HG02870 (cell line): Measurements from ENCODE around the gene CD58.
"Not testable (repeated sequence)": the region's sequence is repeated elsewhere in the genome, so short reads cannot be mapped to it uniquely, and the experiment has no call there.

ENCODE experiments used
- ATAC-seq: cut with Tn5 transposase; IDR thresholded peaks from one replicate; pipeline ENCODE4 v1.9.1; 2021; ENCODE audit warnings: mild to moderate bottlenecking, moderate library complexity; ENCODE audit not compliant: unreplicated experiment

CD58 gene

DNA sequence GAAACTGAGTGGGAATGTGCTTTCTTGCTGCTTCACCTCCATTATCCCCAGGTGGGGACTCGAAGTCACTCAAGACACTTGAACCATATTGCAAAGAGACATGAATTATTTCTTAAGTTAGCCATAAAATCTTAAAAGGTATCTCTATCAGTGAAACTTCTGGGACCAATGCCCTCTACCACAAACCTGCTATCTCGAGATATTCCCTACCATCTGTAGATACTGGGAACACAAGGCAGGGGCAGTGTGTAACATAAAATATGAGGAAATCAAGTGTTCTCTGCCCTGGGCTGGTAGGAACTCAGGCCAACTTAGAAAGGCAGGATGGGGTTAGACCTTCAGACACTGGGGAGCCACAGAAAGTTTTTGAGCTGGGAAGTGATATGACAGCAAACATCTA lies 1.3 kb upstream of the CD58 start:
- ATAC-seq: no peak

DNA sequence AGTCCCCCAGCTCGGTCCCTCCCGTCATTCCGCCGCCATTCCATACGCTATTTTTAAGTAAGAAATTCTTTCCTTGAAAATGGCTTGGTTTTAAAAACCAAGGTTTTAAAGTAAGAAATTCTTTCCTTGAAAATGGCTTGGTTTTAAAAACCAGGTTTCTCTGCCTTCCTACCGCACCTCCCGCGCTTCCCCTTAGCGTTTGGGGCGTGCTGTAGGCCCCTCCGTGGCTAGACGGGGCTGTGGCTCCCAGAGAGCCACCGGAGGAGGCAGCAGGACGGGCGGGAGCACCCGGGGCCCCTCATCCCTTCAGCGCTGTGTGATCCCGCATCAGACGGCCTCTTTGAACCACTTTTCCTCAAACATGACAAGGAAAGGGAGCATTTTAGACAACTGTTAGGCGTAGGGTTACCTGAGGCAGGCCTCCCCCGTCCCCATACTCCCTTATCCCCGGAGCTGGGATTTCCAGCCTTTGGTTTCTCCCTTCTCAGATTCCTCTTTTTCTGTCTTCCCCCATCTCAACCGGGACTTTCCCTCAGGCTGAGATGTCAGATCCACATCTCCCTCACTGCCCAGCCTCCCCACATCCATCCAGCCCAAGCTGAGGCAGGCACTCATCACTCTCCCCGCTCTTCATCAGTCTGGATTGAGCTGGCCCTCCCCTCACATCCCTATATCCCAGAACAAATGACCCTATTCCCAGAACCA lies 541 bp upstream of the CD58 start:
- no peak for ATAC-seq

DNA sequence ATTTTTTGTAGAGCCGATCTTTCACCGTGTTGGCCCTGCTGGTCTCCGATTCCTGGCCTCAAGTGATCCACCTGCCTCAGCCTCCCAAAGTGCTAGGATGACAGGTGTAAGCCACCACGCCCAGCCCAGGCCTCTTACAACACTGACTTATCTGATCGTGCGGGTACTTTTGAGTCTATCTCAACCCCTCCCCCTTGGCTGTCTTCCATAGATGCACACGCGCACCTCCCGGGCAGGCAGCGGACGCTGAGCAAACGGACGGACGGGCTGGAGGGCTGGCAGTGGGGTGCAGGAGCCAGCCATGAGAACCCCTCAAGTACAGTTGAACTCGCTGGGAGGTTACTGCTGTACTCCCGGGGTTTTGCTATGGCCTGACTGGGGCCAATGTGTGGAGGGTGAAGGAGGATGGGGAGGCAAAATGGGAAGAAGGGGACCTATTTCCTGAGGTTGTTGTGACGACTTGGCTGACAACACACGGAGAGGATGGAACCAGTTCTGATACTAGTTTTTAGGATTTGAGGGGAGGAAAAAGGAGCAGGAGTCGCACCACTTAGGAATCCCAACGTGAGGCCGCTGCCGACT lies 959 bp downstream of the CD58 start:
- ATAC-seq: no peak

DNA sequence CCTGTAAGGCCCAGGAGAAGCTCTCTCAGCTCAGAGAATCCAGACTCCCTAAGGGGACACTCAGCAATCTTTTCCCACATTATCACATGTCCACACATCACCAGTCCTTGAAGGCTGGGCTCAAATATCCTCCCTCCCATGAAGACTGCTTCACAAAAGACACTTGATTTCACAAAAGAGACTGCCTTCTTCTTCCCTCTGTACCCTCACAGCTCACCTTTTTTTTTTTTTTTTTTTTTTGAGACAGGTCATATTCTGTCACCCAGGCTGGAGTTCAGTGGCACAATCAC lies 1.5 kb downstream of the CD58 start:
- no peak for ATAC-seq

DNA sequence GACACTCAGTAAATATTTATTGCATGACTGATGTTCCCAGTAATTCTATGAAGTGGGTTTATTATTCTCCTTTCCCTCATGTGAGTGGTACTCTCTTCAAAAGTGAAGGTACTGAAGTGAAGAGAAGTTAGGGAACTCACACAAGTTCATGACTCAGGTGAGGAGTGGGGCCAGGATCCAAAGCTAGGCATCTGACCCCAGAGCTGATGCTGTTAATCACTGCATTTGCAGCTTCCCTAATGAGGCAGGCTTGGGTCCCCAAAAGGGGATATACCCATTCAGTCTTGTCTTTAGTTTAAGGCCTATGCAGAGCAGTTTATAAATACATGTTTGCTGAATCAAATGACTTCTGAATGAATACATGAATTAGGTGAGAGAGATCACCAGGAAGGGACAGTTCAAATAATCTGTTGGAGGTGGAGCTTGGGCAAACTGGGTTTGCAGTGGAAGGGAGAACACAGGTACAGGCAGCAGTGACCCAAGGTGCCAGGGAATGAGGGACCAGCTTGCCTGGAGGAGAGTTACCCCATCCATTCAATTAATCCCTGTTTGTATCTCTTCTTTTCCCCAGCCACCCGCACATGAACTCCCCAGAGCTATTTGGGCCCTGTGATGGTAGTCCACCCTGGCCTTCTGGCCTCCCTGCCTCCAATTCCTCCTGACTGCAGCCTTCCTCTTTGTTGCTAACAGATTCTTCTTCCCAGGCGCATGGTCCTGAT lies 2.0 kb downstream of the CD58 start:
- no peak for ATAC-seq

DNA sequence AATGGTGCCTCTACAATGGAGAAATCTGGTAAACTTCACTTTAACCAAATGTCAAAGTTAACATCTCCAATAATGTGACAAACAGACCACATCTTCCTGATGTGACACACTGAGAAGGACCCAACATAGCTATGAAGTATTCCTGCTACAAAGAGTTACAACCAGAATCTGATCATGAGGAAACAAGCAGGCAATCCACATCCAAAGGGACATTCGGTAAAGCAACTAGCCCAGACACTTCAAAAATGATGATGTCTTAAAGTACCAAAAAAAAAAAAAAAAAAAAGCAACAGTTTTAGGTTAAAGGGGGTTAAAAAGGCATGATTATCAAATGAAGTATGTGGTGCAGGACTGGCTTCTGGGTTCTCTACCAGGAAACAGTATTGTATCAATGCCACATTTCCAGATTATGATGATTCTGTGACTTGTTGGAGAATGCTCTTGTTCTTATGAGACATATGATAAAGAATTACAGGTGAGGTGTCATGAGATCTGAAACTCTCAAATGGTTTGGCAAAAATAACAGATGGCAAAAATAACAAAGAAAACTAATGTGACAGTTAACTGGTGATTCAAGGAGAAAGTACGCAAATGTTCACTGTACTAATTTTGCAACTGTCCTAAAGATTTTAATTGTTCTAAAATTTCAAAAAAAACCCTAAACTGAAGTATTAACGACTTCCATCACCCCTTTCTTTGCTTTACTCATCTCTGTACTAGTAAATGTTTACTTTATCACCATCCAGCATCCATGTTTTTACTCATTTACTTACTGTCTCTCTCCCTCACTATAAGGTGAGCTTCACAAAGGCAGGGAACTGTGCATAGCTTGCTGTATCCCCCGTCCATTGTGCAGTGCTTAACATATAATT lies 2.8 kb downstream of the CD58 start:
- peak; percentile 33 for ATAC-seq

DNA sequence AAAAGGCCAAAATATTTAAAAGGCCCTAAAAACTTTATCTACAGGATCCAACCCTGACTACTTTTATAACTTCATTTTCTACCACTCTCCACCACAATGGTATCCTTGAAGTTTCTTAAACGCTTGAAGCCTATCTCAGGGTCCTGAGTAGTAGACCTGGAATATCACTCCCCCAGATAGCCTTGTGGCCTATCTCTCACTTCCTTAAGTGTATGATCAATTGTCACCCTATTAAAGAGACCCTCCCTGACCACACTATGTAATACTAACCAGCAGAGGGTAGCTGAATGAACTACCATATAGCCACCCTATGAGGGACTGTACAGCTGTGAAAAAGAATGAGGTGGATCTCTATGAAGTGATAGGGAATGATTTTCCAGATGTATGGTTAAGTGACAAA lies 5.6 kb downstream of the CD58 start:
- ATAC-seq: no peak

DNA sequence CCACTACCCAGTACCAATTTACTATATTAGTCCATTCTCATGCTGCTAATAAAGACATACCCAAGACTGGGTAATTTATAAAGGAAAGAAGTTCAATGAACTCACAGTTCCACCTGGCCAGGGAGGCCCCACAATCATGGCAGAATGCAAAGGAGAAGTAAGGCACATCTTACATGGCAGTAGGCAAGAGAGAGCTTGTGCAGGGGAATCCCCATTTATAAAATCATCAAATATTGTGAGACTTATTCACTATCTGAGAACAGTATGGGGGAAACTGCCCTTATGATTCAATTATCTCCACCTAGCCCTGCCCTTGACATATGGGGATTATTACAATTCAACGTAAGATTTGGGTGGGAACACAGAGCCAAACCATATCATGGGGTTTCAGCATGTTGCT lies 6.4 kb downstream of the CD58 start:
- no peak for ATAC-seq

DNA sequence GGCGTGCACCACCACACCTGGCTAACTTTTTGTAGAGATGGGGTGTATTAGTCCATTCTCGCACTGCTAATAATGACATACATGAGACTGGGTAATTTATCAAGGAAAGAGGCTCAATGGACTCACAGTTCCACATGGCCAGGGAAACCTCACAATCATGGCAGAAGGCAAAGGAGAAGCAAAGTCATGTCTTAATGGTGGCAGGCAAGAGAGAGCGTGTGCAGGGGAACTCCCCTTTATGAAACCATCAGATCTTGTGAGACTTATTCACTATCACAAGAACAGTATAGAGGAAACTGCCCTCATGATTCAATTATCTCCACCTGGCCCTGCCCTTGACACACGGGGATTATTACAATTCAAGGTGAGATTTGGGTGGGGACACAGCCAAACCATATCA lies 8.4 kb downstream of the CD58 start:
- not testable (repeated sequence) for ATAC-seq

DNA sequence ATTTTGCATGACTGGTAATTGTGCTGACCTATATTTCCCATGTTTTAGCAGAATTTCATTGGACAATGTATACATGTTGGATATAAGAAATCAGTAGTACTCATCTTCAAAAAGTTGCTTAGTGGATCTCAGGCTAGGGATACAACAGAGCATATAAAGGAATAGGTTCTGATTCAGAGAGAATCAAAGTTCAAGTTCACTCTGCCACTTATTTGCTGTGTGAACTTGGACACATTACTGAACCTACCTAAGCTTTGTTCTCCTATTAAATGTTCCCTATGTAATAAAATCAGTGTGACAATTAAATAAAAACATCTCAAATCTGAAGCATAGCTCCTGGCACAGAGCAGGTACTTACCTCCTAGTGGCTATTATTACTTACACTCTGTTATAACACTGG lies 9.3 kb downstream of the CD58 start:
- ATAC-seq: no peak

DNA sequence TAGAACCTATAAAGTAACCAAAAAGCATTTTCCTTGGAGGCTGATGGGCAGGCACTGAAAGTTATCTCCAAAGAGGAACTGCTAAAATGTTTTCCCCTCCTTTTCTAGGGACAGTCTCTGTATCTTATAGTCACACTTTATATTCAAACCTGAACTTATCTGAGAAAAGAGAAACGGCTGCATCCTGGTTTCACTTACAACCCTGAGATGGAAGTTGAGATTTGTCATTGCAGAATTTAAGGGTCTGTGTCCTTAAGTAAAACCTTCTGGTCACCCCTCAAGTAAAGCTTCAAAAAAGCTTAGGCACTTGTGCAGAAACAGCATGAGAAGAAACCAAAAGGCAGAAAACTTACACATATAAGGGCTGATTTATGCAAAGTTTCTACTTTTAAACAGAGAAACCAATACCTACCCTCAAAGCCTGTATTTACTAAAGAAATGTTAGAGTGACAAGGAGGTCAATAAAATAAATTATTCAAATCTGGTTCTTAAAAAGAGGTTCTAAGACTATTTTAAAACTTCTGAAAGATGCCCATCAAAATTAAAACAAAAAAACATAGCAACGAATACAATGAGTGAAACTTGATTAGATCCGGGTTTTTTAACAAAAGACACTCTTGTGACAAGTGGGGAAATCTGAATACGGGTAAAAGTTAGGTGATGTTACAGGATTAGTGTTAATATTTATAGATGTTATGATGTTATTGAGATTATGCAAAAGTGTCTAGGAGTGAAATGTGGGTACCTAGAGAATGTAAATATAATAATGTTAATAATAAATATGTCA lies 9.9 kb downstream of the CD58 start:
- peak; percentile 22 for ATAC-seq

DNA sequence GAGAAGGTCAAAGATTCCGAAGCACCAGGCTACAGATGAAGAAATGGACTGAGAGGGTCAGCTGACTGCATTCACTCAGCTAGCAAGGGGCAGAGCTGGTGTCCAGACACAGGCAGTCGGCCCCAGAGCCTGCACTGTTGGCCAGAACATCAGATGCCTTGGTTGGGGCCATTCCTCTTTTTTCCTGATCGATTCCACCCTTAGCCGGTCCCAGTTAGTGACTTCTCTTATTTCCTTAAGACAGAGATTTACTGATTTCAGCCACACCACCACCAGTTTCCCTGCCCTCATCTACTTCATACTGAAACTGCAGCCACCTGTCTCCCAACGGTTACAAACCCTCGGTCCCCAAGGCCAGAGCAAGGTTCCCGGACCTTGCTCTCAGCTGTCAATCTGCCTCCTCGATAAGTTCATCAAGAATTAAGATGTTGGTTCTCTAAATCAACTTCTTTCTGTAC lies 11.5 kb downstream of the CD58 start:
- ATAC-seq: peak; percentile 37

DNA sequence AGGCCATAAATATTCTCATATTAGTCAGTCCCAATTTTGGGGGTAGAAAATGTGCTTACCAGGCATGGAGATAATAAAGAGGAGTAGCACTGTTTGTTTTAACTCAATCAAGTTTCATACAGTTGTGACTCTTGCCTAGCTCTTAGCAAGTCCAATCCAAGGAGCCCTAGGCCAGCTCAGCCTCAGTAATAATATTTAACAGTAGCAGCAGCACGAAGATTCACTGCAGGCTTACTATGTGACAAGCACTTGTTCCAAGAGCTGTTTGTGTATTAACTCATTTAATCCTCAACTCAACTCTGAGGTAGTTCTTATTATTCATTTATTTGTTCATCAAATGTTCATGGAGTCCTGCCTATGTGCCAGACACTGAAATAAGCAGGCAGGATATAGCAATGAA lies 12.3 kb downstream of the CD58 start:
- no peak for ATAC-seq

DNA sequence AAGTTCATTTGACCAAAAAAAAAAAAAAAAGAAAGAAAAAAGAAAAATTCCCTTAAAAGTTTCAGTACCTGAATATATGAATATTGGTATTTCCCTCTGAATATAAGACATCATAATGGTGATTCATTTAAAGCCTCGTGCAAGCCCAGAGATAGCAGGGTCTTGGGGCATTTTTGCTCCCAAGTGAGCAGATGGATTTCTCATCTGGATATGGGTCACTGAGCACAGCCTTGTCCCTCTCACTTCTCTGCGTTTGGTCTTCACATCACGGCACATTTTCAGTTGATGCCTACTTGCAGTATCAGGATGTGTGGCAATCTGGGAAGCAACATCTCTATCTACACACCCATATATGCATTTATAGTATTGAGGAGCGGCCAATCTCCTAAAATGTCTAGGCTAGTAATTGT lies 12.7 kb downstream of the CD58 start:
- ATAC-seq: peak; percentile 33

DNA sequence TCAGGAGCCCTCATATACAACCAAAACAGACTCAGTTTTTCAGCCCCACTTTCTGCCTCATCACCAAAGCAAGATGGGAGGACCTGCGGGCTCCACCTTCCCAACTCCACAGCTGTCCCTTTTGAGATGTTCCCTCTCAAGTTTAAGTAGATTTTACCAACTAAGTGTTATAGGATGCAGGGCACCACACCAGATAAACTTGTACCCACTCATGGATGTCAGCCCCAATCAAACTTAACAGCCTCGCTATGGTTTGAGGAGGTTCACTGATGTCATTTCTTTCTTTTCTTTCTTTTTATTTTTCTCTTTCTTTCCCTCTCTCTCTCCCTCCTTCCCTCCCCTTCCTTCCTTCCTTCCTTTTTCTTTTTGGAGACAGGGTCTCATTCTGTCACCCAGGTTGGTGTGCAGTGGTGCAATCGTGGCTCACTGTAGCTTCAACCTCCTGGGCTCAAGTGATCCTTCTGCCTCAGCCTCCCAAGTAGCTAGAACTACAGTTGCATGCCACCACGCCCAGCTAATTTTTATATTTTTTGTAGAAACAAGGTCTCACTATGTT lies 13.4 kb downstream of the CD58 start:
- ATAC-seq: no peak

DNA sequence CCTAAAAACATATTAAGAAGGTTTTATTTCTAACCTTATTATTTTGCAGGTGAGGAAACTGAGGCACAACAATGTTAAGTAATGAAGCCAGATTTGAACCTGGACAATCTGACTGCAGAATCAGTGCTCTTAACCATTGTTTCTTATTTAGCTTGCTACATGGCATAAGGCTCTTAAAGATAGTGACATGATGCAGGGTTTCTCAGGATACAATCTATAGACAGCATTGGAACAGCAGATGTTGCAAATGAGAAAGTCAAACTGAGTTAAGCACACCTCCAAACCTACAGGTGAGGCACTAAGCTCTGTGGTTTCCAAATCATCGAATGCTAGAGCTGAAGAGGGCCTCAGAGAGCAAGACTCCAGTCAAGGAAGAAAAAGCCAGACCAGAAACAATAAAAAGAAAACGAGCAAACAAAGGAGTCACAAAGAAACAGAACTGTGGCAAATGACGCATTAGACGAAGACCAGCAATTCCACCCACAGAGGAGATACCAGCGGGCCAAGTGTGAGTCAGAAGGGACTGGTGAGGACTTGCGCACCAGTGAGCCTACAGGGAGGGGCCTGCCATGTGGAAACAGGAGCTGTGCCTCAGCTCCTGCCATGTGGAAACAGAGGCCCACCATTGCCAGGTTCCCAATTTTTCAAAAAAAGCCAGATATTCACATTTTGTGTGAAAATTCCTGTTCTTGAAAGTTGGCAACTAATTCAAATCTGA lies 14.4 kb downstream of the CD58 start:
- ATAC-seq: peak; percentile 56

DNA sequence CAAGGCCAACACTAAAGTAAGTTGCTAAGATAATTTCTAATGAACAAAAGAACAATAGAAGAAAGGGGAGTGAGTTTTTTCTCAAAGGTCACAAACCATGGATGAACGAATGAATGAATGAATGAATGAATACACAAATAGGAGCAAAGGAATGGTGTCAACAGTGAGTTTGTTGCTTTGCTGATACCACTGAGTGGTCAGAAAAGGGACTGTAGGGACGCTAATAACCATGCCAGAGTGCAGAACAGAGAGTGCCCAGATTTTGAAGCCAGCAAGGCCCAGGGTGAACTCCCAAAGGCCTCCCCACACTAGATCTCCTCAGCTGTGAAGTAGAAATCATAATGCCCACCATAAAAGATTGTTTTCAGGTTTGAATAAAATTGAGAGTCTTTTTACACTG lies 15.9 kb downstream of the CD58 start:
- no peak for ATAC-seq

DNA sequence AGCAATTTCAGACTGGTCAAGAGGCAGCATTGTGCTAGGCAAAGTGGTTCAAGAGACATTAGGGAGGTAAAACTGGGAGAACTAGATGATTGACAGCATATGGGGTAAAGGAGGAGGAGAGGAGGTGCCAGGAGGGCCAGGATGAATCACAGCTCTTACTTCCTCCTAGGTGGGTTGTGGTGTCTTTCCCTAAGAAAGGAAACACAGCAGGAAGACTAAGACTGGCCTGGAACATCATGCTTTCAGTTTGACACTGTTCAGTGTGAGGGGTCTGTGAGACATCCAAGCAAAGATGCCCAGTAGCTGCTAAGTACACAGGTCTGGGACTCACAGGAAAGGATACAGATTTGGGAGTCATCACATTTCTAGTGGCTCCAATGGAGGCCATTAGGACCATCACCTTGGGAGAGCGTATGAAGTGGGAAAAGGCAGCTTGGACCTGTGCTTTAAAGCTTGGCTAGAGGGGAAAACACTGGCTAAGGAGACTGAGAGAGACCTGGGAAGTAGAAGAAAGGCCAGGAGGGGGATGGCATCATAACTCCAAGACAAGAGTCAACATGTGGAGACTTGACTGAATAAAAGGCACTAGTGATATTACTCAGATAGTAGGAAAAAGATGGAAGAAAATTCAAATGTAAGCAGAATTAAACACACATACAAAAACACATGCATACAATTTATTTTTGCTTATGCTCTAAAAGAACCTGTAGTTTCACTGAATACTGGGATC lies 17.3 kb downstream of the CD58 start:
- no peak for ATAC-seq

DNA sequence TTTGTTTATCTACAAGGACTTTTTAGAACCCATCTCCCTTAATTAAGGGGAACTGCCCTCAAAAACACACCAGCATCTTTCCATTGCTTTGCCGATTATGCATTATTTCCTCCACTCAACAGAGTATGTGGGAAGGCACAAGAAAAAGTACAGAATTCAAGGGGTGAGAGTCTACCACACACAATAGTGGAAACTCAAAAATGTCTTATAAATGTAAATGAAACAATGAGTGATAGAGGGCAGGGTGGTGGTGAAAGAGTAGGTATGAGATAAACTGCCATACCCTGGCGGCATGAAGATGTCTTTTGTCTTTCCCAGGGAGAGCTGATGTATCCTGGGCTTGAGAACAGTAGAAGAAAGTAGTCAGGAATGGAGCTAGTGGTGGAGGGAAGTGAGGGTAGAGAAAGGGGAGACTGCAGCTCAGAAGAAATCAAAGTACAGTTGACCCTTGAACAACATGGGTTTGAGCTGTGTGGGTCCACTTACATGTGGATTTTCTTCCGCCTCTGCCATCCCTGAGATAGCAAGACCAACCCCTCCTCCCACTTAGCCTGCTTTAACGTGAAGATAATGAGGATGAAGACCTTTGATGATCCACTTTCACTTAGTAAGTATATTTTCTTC lies 24.4 kb downstream of the CD58 start:
- no peak for ATAC-seq
